CD4-positive, alpha-beta T cell (primary cell): ENCODE data around the gene HEXD. TPM values are rescaled to one million over a fixed set of nuclear protein-coding genes. Genes with fewer than 3 reads are reported as not detected.

Source experiments
- ATAC-seq: fragments of 200-7000 bp; cut with Tn5 transposase; one replicate; pipeline ENCODE4 v1.10.0; 2022; ENCODE audit warnings: mild to moderate bottlenecking; ENCODE audit not compliant: poor library complexity
- CTCF ChIA-PET: fragments of 350-600 bp; sonication (Branson Sonifier 250); formaldehyde crosslinking; loops from one replicate; lab custom pipeline; 2021; ENCODE audit warnings: antibody characterized with exemption, inconsistent platforms; lab: Charles Lee
- POLR2A ChIA-PET: fragments of 350-600 bp; sonication (Branson Sonifier 250); formaldehyde crosslinking; loops from one replicate; lab custom pipeline; 2021; ENCODE audit warnings: antibody characterized with exemption, inconsistent platforms; lab: Charles Lee
- DNase-seq, 14 experiments: peaks; one replicate each; pipeline ENCODE4 v3.0.0-alpha.2; 2013 to 2020; ENCODE audit warnings: mixed read lengths in 2 of 14
- H3K27ac ChIP-seq, 2 donors: one replicate each; pipeline versions ENCODE4 v1.5.1 to v1.7.0; 2013; ENCODE audit warnings: low read length in 2 of 2, low read depth in 1 of 2, mild to moderate bottlenecking in 1 of 2
- H3K27me3 ChIP-seq, 2 experiments: 1 replicate in 1 of 2; 2 replicates in 1 of 2; pipeline versions ENCODE4 v1.6.1 to v1.7.0; 2013; ENCODE audit warnings: low read length in 2 of 2, control low read depth in 1 of 2, mild to moderate bottlenecking in 1 of 2, moderate library complexity in 1 of 2; ENCODE audit not compliant: insufficient read depth in 2 of 2, control insufficient read depth in 1 of 2
- H3K36me3 ChIP-seq: one replicate; pipeline ENCODE4 v1.6.1; 2013; ENCODE audit warnings: low read length, control low read depth; ENCODE audit not compliant: insufficient read depth
- H3K4me1 ChIP-seq: one replicate; pipeline ENCODE4 v1.6.1; 2013; ENCODE audit warnings: low read length, control low read depth; ENCODE audit not compliant: insufficient read depth
- H3K4me3 ChIP-seq: one replicate; pipeline ENCODE4 v1.5.1; 2013; ENCODE audit warnings: mild to moderate bottlenecking, low read length, moderate library complexity
- H3K9me3 ChIP-seq, 2 experiments: 1 replicate in 1 of 2; 2 replicates in 1 of 2; pipeline versions ENCODE4 v1.6.1 to v1.7.0; 2013; ENCODE audit warnings: low read length in 2 of 2, mild to moderate bottlenecking in 2 of 2, control low read depth in 1 of 2, moderate library complexity in 1 of 2; ENCODE audit not compliant: control insufficient read depth in 1 of 2, insufficient read depth in 1 of 2
- H3K27ac Mint-ChIP-seq: one replicate; pipeline ENCODE4 v1.8.0; 2020; ENCODE audit warnings: mixed read lengths
- H3K27me3 Mint-ChIP-seq: one replicate; pipeline ENCODE4 v1.8.0; 2021; ENCODE audit warnings: mixed read lengths
- H3K36me3 Mint-ChIP-seq: one replicate; pipeline ENCODE4 v1.8.0; 2021; ENCODE audit warnings: low read depth, mixed read lengths
- H3K4me1 Mint-ChIP-seq: one replicate; pipeline ENCODE4 v1.8.0; 2021; ENCODE audit warnings: low read depth, mixed read lengths
- H3K4me3 Mint-ChIP-seq: one replicate; pipeline ENCODE4 v1.8.0; 2020; ENCODE audit warnings: mild to moderate bottlenecking, mixed read lengths
- H3K9me3 Mint-ChIP-seq: one replicate; pipeline ENCODE4 v1.8.0; 2020; ENCODE audit warnings: mixed read lengths
- intact Hi-C, 2 experiments: fragments of 100-400 bp; cut with DNase I in 1 of 2; cut with micrococcal nuclease in 1 of 2; formaldehyde crosslinking; loops; one replicate each; pipeline versions ENCODE4 v1.15.1 to v1.9.0; 2023 to 2025; cut with DNase I, micrococcal nuclease
- total RNA-seq, 174 experiments: library from RNA in 2 of 174; stranded (reverse) in 2 of 174; gene quantifications; one replicate each; pipeline ENCODE4 v1.2.3 and lab custom pipeline; 2021 to 2026
- TF ChIP-seq, protein P1 (sequence below): fragments of 200-600 bp; IDR thresholded peaks from one replicate; pipeline ENCODE4 v1.8.0; 2022; ENCODE audit warnings: antibody characterized with exemption, mild to moderate bottlenecking

HEXD gene
- total RNA-seq, 2 experiments from 2014 or later, result 27.8 to 31.2 TPM

DNA sequence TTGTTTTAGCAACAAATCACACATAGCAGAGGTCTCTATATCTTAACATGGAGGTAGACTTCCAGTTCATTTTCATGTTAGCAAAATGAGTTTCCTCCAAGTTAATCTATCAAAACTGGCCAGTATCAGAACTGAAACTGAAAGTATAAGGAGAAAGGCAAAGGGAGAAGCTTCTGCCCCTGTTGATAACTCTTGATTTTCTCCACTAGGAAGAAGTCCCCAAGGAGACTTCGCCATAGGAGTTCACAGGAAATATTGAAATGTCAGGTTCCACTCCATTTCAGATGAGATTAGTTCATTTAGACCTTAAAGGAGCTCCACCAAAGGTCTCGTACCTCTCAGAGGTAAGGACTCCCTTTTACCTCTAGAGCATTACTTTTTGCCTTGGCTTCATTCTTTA is 1.4 kb downstream of the HEXD start:
- Histone ChIP-seq H3K27me3 (no peaks in the 10 kb centered on the region), H3K27ac (peak overlapping the region in 1 of 2 donors; percentile 35), H3K4me3 (peak overlapping the region; percentile 76), H3K9me3 (peaks cover 0 to 3% of the 10 kb centered on the region in 2 experiments), H3K36me3 (peaks cover 12% of the 10 kb centered on the region), H3K4me1 (peaks cover 30% of the 10 kb centered on the region)
- Mint-ChIP-seq H3K4me3 (peak overlapping the region; percentile 85), H3K27me3 (no peaks in the 10 kb centered on the region), H3K27ac (peak overlapping the region; percentile 78), H3K9me3 (no peaks in the 10 kb centered on the region), H3K4me1 (peaks cover 30% of the 10 kb centered on the region), H3K36me3 (peaks cover 28% of the 10 kb centered on the region)
- intact Hi-C loops, result loop anchor here (2.0 to 10.0 kb wide), 6 partner anchors 33 to 385 kb away; partner anchors contain the start of genes DCXR (in 2 of the 2), CYBC1 (in 1 of the 2), RAC3 (in 1 of the 2) and TBCD (in 1 of the 2)
- CTCF ChIA-PET, result interaction anchor here (0.5 to 1.3 kb wide), 3 partner anchors 21 to 144 kb away, joined by 3 to 5 read pairs (median 3); no protein-coding TSS in a partner anchor
- DNase-seq (peak in 3 of 14 experiments; percentile 28 to 55 (median 32)), ATAC-seq (no peak)
- POLR2A ChIA-PET, result interaction anchor here (0.6 to 1.4 kb wide), 11 partner anchors 8 to 549 kb away, joined by 3 to 11 read pairs (median 4); partner anchors contain the start of genes ARHGDIA and NARF
- TF ChIP-seq, protein P1, sequence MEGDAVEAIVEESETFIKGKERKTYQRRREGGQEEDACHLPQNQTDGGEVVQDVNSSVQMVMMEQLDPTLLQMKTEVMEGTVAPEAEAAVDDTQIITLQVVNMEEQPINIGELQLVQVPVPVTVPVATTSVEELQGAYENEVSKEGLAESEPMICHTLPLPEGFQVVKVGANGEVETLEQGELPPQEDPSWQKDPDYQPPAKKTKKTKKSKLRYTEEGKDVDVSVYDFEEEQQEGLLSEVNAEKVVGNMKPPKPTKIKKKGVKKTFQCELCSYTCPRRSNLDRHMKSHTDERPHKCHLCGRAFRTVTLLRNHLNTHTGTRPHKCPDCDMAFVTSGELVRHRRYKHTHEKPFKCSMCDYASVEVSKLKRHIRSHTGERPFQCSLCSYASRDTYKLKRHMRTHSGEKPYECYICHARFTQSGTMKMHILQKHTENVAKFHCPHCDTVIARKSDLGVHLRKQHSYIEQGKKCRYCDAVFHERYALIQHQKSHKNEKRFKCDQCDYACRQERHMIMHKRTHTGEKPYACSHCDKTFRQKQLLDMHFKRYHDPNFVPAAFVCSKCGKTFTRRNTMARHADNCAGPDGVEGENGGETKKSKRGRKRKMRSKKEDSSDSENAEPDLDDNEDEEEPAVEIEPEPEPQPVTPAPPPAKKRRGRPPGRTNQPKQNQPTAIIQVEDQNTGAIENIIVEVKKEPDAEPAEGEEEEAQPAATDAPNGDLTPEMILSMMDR, result no peak

DNA sequence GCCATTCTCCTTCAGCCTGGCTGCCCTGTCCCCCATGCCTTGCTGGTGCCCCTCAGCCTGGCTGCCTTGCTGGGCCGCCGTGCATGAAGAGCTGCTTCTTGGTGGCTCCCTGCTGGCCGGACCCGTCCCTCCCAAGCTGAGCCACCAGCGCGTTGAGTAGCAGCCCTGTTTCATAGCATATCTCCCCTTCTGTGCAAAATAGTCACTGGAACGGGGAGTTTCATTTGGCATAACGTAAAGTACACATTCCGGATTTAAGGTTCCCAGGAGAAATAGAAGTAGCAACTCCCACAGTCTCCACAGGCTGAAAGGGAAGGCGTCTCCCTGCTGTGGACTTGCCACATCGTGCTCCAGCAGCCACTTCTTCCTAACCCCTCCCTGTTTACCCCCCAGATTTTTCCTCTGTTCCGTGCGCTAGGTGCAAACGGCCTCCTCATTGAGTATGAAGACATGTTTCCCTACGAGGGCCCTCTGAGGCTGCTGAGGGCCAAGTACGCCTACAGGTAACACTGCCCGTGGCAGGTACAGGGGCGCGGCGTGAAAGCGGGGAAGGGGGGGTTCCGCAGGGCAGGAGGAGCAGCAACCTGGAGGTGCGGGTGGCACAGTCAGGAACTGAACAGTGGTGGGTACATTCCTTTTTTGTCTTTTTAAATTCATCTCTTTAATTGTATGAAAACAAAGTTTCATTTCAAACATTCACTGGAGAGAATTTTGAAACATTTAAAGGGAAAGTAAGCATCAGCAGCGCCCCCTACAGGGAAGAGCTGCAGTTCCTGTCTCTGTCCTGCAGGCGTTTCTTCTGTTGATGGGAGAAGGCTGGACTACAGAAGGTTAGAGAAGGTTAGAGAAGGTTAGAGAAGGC is 6.1 kb downstream of the HEXD start:
- no peak overlapping the region for H3K4me3 Mint-ChIP-seq
- TF ChIP-seq, protein P1, result peak; percentile 62
- H3K27me3 Mint-ChIP-seq, result no peaks in the 10 kb centered on the region
- peaks cover 8% of the 10 kb centered on the region for H3K36me3 ChIP-seq
- H3K36me3 Mint-ChIP-seq, result peaks cover 25% of the 10 kb centered on the region
- peak; percentile 66 for ATAC-seq
- ChIA-PET POLR2A (interaction anchor here (1.4 kb wide), 1 partner anchor 25 kb away, joined by 5 read pairs; no protein-coding TSS in a partner anchor), CTCF (interaction anchor here (0.6 to 0.8 kb wide), 3 partner anchors 24 to 124 kb away, joined by 3 to 4 read pairs (median 4); no protein-coding TSS in a partner anchor)
- intact Hi-C loops, result no loop called here
- H3K27me3 ChIP-seq, result no peaks in the 10 kb centered on the region
- H3K4me1 ChIP-seq, result peaks cover 18% of the 10 kb centered on the region
- H3K9me3 Mint-ChIP-seq, result no peaks in the 10 kb centered on the region
- no peak overlapping the region for H3K27ac Mint-ChIP-seq
- peaks cover 22% of the 10 kb centered on the region for H3K4me1 Mint-ChIP-seq
- no peak overlapping the region for H3K4me3 ChIP-seq
- no peak overlapping the region for H3K27ac ChIP-seq
- H3K9me3 ChIP-seq, result peaks cover 0 to 3% of the 10 kb centered on the region in 2 experiments
- DNase-seq, result peak in 13 of 14 experiments; percentile 19 to 79 (median 53)

DNA sequence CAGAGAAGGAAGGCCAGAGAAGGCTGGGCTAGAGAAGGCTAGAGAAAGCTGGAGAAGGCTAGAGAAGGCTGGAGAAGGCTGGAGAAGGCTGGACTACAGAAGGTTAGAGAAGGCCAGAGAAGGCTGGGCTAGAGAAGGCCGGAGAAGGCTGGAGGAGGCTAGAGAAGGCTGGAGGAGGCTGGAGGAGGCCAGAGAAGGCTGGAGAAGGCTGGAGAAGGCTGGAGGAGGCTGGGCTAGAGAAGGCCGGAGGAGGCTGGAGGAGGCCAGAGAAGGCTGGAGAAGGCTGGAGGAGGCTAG is 6.7 kb downstream of the HEXD start:
- H3K36me3 ChIP-seq, result peaks cover 8% of the 10 kb centered on the region
- H3K27me3 ChIP-seq, result no peaks in the 10 kb centered on the region
- CTCF ChIA-PET, result interaction anchor here (0.6 to 0.8 kb wide), 3 partner anchors 24 to 124 kb away, joined by 3 to 4 read pairs (median 4); no protein-coding TSS in a partner anchor
- Mint-ChIP-seq H3K36me3 (peaks cover 21% of the 10 kb centered on the region), H3K27ac (no peak overlapping the region), H3K27me3 (no peaks in the 10 kb centered on the region), H3K9me3 (no peaks in the 10 kb centered on the region), H3K4me3 (no peak overlapping the region), H3K4me1 (peaks cover 22% of the 10 kb centered on the region)
- no peak for DNase-seq
- TF ChIP-seq, protein P1, result no peak
- intact Hi-C loops, result no loop called here
- POLR2A ChIA-PET, result interaction anchor here (1.4 kb wide), 1 partner anchor 24 kb away, joined by 5 read pairs; no protein-coding TSS in a partner anchor
- H3K9me3 ChIP-seq, result peaks cover 0 to 3% of the 10 kb centered on the region in 2 experiments
- peaks cover 22% of the 10 kb centered on the region for H3K4me1 ChIP-seq
- H3K27ac ChIP-seq, result no peak overlapping the region
- ATAC-seq, result no peak
- no peak overlapping the region for H3K4me3 ChIP-seq
